GM18499 (cell line): Measurements from ENCODE around the gene UCK1.
"Not testable (repeated sequence)": the region's sequence is repeated elsewhere in the genome, so short reads cannot be mapped to it uniquely, and the experiment has no call there.

ENCODE experiments used
- ATAC-seq: cut with Tn5 transposase; IDR thresholded peaks from one replicate; pipeline ENCODE4 v1.9.1; 2021; ENCODE audit warnings: moderate number of reproducible peaks; ENCODE audit not compliant: insufficient read depth, unreplicated experiment

The UCK1 gene

DNA sequence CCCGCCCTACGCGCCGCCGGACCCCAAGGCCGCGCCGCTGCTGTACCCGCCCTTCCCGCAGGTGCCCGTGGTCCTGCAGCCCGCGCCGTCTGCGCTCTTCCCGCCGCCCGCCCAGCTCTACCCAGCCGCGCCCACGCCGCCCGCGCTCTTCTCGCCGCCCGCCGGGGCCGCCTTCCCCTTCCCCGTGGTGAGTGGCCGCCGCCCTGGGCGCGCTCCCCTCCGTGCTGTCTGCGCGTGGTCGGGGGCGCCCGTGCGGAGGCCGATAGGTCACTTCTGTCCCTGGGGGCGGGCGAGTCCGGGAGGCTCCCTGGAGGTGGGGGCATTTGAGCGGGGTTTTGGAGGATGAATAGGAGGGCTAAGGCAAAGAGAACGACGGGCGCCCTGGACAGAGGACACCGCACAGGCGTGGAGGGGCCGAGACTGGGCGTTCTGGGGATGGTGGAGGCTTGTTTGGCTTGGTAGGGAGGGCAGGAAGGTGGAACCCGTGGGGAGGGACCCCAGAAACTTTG is 23.8 kb upstream of the UCK1 start:
- ATAC-seq: no peak

GRCh38 chr9:131554087-131554842 is 23.2 kb upstream of the UCK1 start:
- ATAC-seq: no peak

DNA sequence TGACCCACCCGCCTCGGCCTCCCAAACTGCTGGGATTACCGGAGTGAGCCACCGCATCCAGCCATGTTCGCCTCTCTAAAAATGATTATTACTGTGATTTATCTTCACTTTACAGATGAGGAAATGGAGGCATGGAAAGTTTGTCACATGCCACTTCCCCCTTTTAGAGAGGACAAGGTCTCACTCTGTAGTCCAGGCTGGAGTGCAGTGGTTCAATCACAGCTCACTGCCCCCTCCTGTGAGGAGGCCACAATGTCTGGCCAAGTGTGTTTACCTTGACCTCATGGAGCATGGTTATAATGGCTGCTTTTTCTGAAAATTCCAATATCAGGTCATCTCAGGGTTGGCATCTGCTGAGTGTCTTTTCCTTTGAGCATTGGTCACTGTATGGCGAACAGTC is 21.0 kb upstream of the UCK1 start:
- ATAC-seq: no peak

- ATAC-seq: not testable (repeated sequence)
Measured at GRCh38 chr9:131550465-131550864, 19.4 kb upstream of the UCK1 start.

- not testable (repeated sequence) for ATAC-seq
Measured at GRCh38 chr9:131549186-131549585, 18.1 kb upstream of the UCK1 start.

DNA sequence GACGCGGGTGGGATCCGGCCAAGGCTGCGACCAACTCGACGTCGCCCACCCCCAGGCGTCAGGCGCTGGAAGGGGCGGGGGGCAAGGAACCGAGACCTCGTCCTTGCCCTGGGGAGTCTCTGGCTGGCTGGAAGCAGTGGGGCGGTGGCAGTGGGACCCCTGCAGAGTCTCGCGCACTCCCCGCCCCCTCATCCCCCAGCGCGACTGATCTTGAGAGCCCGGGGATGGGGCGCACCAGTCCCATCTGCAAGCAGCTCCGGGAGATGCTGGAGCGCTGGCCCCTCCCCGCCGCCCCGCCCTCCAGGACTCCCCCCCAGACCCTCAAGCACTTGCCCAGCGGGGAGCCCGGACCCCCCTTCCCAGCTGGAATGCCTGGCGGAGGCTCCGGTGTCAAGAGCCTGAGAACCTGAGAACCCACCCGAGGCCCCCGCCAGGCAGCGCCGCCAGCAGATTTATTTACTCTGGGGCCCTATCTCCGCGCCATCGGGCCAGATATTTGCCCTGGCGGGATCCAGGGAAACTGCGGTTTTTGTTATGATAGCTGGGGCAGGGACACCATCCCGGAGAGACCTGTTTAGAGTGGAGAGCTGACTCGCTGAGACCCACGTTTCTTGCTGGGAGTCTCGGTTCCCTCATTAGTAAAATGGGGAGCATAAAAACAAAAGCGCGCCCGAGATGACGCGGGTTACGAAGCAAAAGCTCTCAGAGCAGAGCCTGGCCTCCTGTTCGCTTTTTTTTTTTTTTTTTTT is 15.4 kb upstream of the UCK1 start:
- no peak for ATAC-seq

- ATAC-seq: no peak
Measured at GRCh38 chr9:131545786-131546335, 14.8 kb upstream of the UCK1 start.

GRCh38 chr9:131545003-131545785 is 14.1 kb upstream of the UCK1 start, which contains the start of gene PRRT1B:
Gene PRRT1B, plus strand, starts transcription at chr9:131545523. Its CDS starts 93 bp downstream, at chr9:131545616.
- no peak for ATAC-seq

DNA sequence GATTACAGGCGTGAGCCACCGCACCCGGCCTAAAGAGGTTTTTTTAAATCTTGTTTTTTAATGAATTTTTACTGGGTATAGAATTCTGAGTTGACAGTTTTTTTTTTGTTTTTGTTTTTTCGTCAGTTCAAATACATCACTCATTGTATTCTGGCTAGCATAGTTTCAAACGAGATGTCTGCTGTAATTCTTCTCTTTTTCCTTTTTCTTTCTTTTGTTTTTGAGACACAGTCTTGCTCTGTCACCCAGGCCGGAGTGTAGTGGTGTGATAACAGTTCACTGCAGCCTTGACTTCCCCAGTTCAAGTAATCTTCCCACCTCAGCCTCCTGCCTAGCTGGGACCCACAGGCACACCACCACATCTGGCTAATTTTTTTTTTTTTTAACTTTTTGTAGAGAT is 12.1 kb upstream of the UCK1 start:
- no peak for ATAC-seq

GRCh38 chr9:131539223-131539923 is 8.3 kb upstream of the UCK1 start:
- ATAC-seq: no peak

DNA sequence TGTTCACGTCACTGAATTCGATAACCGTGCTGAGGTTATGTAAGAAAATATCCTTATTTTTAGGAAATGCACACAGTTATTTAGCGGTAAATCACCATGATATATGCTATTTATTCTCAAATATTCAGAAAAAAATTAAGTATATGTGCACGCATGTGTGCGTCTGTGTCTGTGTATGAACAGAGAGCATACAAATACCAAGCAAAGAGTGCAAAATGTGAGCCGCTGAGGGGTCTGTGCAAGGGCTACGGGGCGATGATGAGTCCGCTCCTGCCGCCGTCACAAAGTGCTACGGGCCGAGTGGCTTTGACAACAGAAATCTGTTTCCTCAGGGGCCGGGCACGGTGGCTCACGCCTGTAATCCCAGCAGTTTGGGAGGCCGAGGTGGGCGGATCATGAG is 6.9 kb upstream of the UCK1 start:
- no peak for ATAC-seq

DNA sequence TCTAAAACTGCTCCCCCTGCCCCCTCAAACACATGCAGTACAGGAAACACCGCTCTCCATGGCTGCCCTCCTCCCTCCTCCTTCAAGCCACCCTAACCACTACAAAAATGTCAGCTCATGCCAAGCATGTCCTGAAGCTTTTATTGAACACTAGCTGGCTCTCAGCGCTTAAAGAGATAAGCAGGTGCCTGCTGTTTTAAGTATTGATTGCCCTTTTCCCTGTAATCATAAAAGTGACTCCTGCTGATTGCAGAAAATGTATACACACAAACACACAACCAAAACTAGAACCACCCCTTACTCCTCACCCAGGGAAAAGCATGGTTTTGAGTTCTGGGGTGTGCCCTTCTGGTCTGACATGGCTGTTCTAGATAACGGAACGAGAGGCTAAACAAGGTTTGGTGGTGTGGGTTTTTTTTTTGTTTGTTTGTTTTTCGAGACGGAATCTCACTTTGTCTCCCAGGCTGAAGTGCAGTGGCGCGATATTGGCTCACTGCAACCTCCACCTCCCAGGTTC is 3.7 kb upstream of the UCK1 start:
- ATAC-seq: no peak

- ATAC-seq: no peak
Measured at GRCh38 chr9:131530546-131530919, 530 bp downstream of the UCK1 start.

GRCh38 chr9:131529597-131530545 is 1.2 kb downstream of the UCK1 start:
- ATAC-seq: no peak

- no peak for ATAC-seq
Measured at GRCh38 chr9:131528886-131529505, 2.1 kb downstream of the UCK1 start.

GRCh38 chr9:131528186-131528585 is 2.9 kb downstream of the UCK1 start:
- no peak for ATAC-seq

DNA sequence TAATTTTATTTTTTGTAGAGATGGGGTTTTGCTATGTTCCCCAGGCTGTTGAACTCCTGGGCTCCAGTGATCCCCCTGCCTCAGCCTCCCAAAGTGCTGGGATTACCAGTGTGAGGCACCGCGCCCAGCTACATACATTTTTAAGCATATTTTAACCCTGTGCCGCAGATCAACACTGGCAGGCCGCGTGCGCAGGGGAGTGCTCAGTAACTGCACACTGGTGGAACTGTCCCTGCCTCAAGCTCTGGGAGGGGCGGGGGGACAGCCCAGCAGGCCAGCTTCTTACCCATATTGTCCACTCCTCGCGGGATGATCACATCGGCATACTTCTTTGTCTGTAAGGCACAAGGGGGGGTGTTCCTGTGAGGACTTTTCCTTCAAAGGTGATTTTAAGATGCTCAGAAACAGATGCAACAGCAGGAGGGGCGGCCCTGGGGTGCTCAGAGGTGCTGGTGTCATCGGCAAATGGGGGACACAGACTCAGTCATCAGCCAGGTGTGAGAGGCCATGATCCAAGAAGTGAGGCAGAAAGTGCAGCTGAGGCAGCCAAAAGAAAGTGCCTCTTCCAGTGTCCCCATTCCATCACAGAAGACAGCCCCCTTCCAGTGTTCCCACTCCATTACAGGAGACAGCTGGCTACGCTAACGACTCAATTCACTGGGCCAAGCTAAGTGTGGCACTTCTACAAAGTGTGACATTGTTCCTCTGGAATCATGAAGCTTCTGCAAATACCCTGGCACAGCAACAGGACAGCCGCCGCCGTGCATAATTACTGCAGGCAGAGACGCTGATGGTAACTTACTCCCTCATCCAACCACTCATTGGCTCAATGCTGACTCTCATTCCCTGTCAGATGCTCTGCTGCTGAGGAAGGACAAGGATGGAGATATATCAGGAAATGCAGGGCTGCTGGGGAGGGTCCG is 5.2 kb downstream of the UCK1 start:
- no peak for ATAC-seq
